GM19193 (cell line): ENCODE data around the gene POFUT2.

ENCODE experiments used
- POLR2A ChIP-seq: IDR thresholded peaks from 4 replicates; pipeline ENCODE4 v1.6.1; 2011; ENCODE audit not compliant: insufficient read depth, insufficient read length; ENCODE audit errors: extremely low read depth

Gene POFUT2

GRCh38 chr21:45228656-45229240 is 58.9 kb downstream of the POFUT2 start:
- no peak for TF ChIP-seq POLR2A

GRCh38 chr21:45228171-45228641 is 59.5 kb downstream of the POFUT2 start:
- TF ChIP-seq POLR2A = no peak

- no peak for TF ChIP-seq POLR2A
Observed at GRCh38 chr21:45227735-45228134, 60.0 kb downstream of the POFUT2 start.

DNA sequence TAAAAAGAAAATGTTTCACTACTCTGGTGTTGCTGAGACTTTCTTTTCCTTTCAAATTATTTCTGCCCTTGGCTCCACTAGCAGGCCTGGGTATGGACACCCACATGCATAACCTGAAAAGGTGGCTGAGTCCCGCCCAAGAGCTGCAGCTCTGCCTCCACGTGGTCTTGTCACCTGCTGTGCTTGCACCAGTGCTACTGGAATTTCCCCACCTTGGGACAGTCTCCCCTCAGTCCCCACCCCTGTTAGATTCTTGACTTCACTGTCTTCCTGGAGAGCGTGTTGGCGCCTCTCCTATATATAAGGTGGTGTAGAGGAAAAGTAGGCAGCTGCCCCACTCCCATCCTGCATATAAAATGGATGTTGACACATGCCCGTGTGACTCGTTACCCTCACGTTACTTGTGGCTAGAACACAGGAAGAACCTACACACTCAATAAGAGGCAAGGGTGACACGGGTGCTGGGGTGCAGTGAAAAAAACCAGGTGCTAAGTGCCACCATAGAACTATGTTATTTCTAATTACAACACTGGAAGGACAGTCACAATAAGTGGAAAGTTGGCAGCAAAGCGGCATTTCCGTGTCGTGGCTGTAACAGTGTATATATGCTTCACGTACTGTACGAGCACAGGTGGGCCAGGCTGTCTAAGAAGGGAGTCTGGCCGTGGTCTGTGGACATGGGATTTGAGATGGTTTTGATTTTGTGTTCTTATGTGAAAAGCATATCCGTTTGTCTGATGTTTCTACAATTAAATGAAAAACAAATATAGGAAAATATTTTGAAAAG is 61.0 kb downstream of the POFUT2 start:
- no peak for TF ChIP-seq POLR2A

DNA sequence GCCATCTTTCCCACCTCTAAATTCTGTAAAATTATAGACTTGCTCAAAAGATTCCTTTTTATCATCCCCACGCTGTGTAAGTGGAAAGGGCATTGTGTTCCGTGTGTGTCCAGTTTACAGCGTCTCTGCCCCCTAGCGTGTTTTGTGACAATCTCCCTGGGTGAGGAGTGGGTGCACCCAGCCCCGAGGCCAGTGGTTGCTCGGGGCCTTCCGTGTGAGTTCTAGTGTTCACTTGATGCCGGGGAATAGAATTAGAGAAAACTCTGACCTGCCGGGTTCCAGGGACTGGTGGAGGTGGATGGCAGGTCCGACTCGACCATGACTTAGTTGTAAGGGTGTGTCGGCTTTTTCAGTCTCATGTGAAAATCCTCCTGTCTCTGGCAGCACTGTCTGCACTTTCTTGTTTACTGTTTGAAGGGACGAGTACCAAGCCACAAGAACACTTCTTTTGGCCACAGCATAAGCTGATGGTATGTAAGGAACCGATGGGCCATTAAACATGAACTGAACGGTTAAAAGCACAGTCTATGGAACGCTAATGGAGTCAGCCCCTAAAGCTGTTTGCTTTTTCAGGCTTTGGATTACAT is 61.9 kb downstream of the POFUT2 start:
- TF ChIP-seq POLR2A = no peak

GRCh38 chr21:45225041-45225740 is 62.5 kb downstream of the POFUT2 start:
- TF ChIP-seq POLR2A = no peak

- TF ChIP-seq POLR2A = no peak
Observed at GRCh38 chr21:45224189-45224938, 63.3 kb downstream of the POFUT2 start.

DNA sequence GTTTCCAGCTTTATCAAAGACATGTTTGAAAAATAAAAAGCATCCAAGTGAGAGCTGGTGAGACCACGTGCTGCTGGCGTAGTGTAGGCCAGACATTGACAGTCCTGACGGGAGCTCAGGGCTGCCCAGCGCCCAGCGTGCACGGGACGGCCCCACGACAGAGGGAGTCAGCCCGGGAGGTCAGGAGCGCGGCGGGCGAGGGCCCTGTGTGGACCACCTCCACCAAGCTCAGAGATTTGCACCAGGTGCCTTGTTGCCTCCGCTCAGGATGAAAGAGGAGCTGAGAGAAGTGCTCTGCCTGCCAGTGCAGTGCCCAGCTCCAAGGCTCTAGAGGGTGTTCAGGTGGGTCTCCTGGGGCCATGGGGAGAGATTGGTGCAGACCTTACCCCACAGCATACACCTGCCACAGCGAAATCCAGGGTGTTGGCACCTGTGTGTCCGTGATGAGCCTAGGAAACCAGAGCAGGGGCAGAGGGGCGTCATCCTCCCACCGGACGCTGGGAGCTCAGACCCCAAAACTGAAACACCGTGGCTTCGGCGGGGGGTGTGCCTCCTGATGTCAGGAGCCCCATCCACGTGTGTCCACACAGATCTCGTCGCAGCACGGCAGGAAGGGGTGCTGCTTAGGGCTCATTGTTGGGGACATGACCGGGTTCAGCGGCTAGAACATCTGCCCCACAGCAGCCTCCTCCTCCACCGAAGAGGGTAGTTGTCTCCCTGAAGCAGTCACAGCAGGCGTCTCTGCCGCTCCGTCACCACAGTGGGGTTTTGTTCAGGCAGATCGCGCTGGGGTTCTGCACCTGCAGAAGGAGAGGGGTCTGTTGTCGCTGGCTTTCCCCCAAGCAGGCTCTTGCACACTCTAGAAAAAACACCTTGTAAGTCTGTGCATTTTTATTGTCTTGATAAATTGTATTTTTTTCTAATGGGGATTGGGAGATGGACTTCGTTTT is 64.2 kb downstream of the POFUT2 start:
- no peak for TF ChIP-seq POLR2A

DNA sequence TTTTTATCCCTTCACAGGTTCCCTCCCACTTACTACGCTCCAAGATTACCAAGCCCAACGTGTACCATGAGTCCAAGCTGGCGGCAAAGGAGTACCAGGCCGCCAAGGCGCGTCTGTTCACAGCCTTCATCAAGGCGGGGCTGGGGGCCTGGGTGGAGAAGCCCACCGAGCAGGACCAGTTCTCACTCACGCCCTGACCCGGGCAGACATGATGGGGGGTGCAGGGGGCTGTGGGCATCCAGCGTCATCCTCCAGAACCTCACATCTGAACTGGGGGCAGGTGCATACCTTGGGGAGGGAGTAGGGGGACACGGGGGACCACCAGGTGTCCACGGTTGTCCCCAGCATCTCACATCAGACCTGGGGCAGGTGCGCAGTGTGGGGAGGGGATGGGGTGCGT is 65.7 kb downstream of the POFUT2 start:
- TF ChIP-seq POLR2A = no peak

GRCh38 chr21:45220714-45221490 is 66.8 kb downstream of the POFUT2 start:
- TF ChIP-seq POLR2A = no peak

DNA sequence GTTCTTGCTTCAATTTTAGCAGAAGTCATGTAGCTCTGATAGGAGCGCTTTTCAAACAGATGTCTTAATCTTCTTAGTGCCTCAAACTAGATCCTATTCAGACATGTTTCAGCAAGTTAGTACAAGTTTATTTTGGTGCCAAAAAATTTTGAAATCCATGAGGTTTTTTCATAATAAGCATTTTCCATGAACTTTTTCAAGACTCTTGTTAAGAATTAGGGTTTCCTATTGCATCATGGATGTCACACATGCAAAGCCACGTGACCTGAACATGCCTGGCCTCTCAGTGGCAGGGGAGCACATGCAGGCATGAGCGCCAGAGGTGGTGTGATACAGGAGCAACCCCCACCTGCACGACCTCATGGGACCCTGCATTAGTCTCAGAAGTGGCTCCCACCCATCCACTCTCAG is 67.6 kb downstream of the POFUT2 start:
- no peak for TF ChIP-seq POLR2A

DNA sequence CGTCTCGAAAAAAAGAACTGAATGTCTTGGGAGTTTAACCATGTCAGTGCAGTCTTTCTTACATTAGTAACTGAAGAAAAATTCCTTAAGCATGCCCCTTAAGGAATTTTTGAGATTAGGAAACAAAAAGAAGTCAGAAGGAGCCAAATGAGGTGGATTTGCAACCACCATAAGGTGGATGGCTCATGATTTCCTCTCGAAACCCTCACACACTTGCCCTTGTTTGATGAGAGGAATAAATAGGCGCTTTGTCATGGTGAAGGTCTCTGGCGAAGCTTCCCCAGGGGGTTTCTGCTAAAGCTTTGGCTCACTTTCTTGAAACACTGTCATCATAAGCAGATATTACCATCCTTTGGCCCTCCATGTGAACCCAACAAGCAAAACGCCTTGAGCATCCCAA is 68.2 kb downstream of the POFUT2 start:
- no peak for TF ChIP-seq POLR2A

DNA sequence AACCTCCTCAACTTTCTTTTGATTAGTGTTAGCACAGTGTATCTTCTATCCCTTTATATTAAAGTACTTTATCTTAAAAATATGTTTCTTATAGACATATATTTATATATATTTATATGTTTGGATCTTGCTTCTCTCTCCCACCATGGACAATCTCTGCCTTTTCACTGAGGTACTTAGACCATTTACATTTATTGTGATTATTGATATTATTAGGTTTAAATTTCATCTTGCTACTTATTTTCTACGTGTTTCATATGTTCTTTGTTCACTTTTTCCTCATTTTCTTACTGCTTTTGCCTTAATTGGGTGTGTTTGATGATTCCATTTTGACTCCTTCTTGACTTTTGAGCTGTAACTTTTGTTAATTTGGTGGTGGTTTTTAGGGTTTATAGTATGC is 70.7 kb downstream of the POFUT2 start:
- TF ChIP-seq POLR2A = no peak

- no peak for TF ChIP-seq POLR2A
Observed at GRCh38 chr21:45215213-45215612, 72.5 kb downstream of the POFUT2 start.
